ENCODE measurements around the gene SLC22A23. TPM values are rescaled to one million over a fixed set of nuclear protein-coding genes. Genes with fewer than 3 reads are reported as not detected.

Gene SLC22A23
- total and polyA plus RNA-seq, 2 experiments from 2014 or later, result 6.1 to 38.3 TPM

DNA sequence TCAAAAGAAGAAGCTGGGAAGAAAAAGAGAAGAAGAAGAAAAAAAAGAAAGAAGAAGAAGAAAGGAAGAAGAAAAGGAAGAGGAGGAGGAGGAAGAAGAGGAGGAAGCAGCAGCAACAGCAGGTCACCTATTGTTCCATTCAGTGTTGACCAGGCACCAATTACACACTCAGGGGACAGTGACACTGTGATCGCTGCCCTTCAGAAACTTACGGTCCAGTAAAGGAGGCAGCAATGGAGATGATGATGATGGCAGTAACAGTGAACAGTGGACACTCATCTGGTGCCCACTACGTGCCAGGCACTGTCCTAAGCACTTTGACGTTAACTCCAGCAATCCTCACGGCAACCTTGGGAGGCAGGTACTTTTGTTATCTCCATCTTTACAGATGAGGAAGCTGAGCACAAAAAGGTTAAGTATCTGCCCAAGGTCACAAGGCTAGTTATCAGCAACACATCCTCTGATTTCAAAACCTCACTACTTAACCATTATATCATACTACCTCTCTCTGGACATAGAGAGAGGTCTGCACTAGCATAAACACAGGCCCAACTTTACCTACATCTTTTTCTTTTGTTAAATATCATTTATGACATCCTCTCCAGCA is 83.2 kb downstream of the SLC22A23 start (continued):
- TF ChIP-seq, protein P1, sequence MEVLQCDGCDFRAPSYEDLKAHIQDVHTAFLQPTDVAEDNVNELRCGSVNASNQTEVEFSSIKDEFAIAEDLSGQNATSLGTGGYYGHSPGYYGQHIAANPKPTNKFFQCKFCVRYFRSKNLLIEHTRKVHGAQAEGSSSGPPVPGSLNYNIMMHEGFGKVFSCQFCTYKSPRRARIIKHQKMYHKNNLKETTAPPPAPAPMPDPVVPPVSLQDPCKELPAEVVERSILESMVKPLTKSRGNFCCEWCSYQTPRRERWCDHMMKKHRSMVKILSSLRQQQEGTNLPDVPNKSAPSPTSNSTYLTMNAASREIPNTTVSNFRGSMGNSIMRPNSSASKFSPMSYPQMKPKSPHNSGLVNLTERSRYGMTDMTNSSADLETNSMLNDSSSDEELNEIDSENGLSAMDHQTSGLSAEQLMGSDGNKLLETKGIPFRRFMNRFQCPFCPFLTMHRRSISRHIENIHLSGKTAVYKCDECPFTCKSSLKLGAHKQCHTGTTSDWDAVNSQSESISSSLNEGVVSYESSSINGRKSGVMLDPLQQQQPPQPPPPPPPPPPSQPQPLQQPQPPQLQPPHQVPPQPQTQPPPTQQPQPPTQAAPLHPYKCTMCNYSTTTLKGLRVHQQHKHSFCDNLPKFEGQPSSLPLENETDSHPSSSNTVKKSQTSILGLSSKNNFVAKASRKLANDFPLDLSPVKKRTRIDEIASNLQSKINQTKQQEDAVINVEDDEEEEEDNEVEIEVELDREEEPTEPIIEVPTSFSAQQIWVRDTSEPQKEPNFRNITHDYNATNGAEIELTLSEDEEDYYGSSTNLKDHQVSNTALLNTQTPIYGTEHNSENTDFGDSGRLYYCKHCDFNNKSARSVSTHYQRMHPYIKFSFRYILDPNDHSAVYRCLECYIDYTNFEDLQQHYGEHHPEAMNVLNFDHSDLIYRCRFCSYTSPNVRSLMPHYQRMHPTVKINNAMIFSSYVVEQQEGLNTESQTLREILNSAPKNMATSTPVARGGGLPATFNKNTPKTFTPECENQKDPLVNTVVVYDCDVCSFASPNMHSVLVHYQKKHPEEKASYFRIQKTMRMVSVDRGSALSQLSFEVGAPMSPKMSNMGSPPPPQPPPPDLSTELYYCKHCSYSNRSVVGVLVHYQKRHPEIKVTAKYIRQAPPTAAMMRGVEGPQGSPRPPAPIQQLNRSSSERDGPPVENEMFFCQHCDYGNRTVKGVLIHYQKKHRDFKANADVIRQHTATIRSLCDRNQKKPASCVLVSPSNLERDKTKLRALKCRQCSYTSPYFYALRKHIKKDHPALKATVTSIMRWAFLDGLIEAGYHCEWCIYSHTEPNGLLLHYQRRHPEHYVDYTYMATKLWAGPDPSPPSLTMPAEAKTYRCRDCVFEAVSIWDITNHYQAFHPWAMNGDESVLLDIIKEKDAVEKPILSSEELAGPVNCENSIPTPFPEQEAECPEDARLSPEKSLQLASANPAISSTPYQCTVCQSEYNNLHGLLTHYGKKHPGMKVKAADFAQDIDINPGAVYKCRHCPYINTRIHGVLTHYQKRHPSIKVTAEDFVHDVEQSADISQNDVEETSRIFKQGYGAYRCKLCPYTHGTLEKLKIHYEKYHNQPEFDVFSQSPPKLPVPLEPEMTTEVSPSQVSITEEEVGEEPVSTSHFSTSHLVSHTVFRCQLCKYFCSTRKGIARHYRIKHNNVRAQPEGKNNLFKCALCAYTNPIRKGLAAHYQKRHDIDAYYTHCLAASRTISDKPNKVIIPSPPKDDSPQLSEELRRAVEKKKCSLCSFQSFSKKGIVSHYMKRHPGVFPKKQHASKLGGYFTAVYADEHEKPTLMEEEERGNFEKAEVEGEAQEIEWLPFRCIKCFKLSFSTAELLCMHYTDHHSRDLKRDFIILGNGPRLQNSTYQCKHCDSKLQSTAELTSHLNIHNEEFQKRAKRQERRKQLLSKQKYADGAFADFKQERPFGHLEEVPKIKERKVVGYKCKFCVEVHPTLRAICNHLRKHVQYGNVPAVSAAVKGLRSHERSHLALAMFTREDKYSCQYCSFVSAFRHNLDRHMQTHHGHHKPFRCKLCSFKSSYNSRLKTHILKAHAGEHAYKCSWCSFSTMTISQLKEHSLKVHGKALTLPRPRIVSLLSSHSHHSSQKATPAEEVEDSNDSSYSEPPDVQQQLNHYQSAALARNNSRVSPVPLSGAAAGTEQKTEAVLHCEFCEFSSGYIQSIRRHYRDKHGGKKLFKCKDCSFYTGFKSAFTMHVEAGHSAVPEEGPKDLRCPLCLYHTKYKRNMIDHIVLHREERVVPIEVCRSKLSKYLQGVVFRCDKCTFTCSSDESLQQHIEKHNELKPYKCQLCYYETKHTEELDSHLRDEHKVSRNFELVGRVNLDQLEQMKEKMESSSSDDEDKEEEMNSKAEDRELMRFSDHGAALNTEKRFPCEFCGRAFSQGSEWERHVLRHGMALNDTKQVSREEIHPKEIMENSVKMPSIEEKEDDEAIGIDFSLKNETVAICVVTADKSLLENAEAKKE (CRISPR knock-in tag; IDR thresholded peaks at IDR 0.05), result no peak
- TF ChIP-seq, protein P2, sequence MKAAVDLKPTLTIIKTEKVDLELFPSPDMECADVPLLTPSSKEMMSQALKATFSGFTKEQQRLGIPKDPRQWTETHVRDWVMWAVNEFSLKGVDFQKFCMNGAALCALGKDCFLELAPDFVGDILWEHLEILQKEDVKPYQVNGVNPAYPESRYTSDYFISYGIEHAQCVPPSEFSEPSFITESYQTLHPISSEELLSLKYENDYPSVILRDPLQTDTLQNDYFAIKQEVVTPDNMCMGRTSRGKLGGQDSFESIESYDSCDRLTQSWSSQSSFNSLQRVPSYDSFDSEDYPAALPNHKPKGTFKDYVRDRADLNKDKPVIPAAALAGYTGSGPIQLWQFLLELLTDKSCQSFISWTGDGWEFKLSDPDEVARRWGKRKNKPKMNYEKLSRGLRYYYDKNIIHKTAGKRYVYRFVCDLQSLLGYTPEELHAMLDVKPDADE (IDR thresholded peaks at IDR 0.05), result no peak
- no peak for TF ChIP-seq EZH2phosphoT487 (IDR thresholded peaks at IDR 0.05; ENCODE audit: unreplicated experiment)
- no peak for TF ChIP-seq ZNF331 (CRISPR knock-in tag; IDR thresholded peaks at IDR 0.05; ENCODE audit: low read depth)
- TF ChIP-seq STAT1 (IDR thresholded peaks at IDR 0.05; ENCODE audit: unreplicated experiment), result no peak
- no peak for TF ChIP-seq CREB1 (CRISPR knock-in tag; IDR thresholded peaks at IDR 0.05; ENCODE audit: low read depth)

DNA sequence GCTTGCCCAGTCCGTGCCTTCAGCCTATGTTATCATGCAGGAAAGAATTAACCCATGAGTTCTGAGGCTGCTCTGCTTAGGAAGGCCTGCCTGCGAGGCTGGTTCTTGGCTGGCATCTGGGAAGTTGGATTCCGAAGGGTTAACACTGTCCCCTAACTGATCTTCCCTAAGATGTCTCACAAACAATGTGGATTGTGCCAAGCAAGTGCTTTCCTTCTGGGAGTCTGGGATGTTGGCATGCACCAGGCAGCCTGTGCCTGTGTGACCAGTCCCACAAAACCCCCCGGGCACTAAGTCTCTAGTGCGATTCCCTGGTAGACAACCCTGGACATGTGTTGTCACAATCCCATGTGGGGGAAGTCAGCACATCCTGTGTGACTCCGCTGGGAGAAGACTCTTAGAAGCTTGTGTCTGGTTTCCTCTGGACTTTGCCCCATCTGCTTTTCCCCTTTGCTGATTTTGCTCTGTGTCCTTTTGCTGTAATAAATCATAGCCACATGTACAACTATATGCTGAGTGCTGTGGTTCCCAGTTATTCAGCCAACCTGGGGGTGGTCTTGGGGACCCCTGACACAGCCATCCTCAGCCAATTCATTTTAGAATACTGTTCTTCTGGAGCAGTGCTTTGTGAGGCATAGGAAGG is 83.8 kb downstream of the SLC22A23 start:
- Histone ChIP-seq H3K4me1 (ENCODE audit: insufficient read depth) (peaks cover 12% of the 10 kb centered on the region), H4K20me1 (replicated peaks; ENCODE audit: insufficient read depth) (no peaks in the 10 kb centered on the region; the same call in 1 of the 2 replicates), H3K36me3 (ENCODE audit: insufficient read depth) (no peaks in the 10 kb centered on the region), H3K27ac (ENCODE audit: low read depth) (no peak overlapping the region), H3K27me3 (ENCODE audit: insufficient read depth) (no peaks in the 10 kb centered on the region), H2AFZ (no peak overlapping the region), H3F3A (replicated peaks; ENCODE audit: low read depth) (no peaks in the 10 kb centered on the region), H3K4me2 (no peak overlapping the region), H3K79me2 (replicated peaks; ENCODE audit: insufficient read depth) (peaks cover 35% of the 10 kb centered on the region), H3K9me2 (ENCODE audit: insufficient read depth) (no peaks in the 10 kb centered on the region), H3K4me3 (no peak overlapping the region)
- Mint-ChIP-seq H3K27ac (no peak overlapping the region), H3K27me3 (ENCODE audit: insufficient read depth, low read depth, poor library complexity) (peaks cover 5% of the 10 kb centered on the region), H3K4me3 (no peak overlapping the region), H3K9me3 (no peaks in the 10 kb centered on the region), H3K36me3 (ENCODE audit: low read depth) (peaks cover 7% of the 10 kb centered on the region), H3K4me1 (peaks cover 53% of the 10 kb centered on the region)
- DNase-seq (ENCODE audit: low spot score) (no peak), ATAC-seq (no peak)
- TF ChIP-seq NANOG (IDR thresholded peaks at IDR 0.05; ENCODE audit: borderline replicate concordance) (no peak), POLR2AphosphoS5 (IDR thresholded peaks at IDR 0.05; ENCODE audit: low read depth) (no peak), ZNF331 (CRISPR knock-in tag; IDR thresholded peaks at IDR 0.05; ENCODE audit: low read depth) (no peak)
